ENCODE measurements around the gene NEK9.
A peak's percentile ranks its signal among the peaks of the same experiment; 100 is the strongest.
"Not testable (repeated sequence)": the region's sequence is repeated elsewhere in the genome, so short reads cannot be mapped to it uniquely, and the experiment has no call there.

Gene NEK9

GRCh38 chr14:75098682-75099081, 28.2 kb downstream of the NEK9 start:
- no peak for DNase-seq

GRCh38 chr14:75098212-75098611, 28.6 kb downstream of the NEK9 start:
- DNase-seq, result no peak

- no peak for DNase-seq
Measured at GRCh38 chr14:75096959-75097358, 29.9 kb downstream of the NEK9 start.

DNA sequence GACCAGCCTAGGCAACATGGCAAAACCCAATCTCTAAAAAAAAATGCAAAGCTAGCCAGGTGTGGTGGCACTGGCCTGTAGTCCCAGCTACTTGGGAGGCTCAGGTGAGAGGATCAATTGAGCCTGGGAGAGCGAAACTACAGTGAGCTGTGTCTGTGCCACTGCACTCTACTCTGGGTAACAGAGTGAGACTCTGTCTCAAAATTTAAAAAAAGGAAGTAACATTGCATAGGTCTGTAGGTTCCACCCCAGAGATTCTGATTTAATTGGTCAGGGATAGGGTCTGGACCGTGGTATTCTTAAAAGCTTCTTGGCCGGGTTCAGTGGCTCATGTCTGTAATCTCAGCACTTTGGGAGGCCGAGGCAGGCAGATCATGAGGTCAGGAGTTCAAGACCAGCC, 31.2 kb downstream of the NEK9 start:
- no peak for DNase-seq

GRCh38 chr14:75094896-75095295, 32.0 kb downstream of the NEK9 start:
- DNase-seq, result no peak

DNA sequence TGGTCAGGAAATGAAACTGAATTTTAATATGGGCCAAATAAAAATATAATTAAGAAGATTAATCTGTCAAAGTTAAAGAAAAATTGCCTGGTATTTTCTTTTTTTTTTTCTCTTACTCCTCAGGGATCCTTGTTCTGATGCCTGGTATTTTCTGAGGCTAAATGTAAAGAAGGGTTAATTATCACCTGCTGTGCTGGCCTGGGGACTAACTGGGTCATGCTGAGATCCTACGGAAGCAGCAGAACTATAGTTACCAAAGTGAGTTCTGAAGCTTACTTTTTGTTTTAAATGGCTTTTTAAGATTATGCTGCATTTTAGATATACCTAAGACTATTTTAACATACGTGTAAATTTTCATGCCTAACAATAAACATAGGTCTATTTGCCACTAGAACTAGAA, 34.1 kb downstream of the NEK9 start:
- DNase-seq, result no peak

DNA sequence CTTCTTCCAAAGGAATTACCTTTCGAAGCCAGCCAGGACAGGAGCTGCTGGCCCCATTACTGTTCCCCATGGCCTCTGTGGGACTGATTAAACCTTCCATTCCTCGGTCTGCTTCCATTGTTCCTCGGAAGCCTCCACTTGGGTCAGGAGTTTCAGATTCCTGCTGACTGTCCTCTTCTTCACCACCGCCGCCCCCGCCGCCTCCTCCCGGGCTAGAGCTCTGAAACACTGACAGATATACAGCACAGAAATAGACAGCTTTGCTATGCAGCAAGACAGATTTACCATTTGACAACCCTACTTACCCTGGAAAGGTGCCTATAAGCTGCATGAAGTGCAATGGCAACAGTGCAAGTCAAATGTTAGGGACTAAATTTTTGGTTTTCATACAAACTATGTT, 35.6 kb downstream of the NEK9 start:
- no peak for DNase-seq

DNA sequence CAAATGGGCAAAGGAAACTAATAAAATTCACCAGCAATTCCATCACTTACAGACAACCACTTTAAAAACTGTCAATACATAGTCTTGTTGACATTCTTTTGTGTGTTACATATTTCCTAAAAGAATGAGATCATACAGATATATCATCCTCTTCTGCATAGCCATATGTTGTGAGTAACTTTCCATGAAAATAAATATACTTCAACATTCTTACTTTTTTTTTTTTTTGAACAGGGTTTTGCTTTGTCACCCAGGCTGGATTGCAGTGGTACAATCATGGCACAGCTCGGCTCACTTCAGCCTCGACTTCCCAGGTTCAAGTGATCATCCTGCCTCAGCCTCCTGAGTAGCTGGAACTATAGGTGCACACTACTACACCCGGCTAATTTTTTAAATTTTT, 36.5 kb downstream of the NEK9 start:
- DNase-seq, result no peak

GRCh38 chr14:75088566-75089373, 38.1 kb downstream of the NEK9 start:
- DNase-seq, result peak; percentile 42

DNA sequence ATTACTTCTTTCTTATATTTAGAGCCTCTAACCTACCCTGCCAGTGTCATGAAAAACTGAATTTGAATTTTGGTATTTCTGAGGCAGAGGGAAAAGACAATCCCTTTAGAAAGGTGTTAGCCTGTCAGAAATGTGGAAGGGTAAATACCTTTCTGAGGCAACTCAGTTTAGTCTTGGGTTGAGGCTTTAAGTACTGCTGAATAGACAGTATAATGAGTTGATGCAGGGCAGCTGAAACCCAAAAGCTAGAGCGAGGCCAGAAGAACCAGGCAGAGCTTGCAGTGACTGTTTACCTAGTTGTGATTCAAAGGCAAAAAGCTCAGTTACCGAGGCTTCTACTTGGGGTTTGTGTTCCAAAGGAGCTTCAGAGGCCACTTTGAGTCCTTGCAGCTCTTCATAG, 38.7 kb downstream of the NEK9 start:
- DNase-seq, result no peak

- no peak for DNase-seq
Measured at GRCh38 chr14:75084513-75084912, 42.3 kb downstream of the NEK9 start.

DNA sequence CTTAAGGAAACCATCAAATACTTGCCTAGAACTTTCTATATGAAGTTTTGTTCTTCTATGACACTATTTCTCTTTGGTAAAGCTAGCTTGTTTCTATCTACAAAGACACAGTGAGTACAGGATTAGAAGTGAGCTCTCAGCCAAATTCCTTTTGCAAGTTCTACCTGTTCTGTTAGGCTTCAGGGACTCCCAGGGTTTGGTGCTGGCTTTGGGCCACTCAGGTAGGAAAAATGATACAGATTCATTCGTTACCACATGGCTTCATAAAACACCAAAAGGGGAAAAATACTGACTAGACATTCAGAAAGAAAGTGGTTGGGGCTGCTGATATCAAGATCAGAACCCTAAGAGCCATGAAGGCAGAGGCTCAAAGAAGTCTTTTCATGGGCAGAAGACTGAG, 43.6 kb downstream of the NEK9 start:
- no peak for DNase-seq

DNA sequence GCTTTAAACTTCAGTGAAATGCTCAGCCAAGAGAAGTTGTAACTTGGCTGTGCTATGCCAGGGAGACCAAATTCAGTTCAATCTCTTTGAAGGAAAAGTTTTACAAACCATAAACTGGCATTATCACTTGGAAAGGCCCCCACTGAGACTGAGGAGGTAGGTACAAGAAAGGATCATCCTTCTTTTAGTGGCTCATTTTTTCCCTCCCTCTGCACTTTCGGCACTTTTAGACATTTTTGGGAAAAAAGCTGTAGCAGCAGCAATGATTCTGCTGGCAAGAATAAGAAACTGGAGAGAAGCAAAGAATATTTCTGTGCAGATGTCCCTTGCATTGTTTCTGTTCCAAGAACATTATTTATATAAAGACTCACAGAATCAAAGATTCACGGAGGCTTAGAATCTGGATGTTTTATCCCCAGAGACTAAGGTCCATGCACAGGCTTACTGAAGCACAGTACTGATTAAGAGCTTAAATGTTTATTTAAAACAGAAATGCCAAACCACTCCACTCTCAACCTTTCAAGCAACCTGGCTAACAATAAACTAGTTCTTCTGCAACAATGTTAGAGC, 45.1 kb downstream of the NEK9 start:
- DNase-seq, result no peak

GRCh38 chr14:75079521-75079920, 47.3 kb downstream of the NEK9 start:
- DNase-seq, result no peak

GRCh38 chr14:75077794-75078193, 49.1 kb downstream of the NEK9 start:
- DNase-seq, result no peak

- DNase-seq, result no peak
Measured at GRCh38 chr14:75070383-75070782, 56.5 kb downstream of the NEK9 start.

DNA sequence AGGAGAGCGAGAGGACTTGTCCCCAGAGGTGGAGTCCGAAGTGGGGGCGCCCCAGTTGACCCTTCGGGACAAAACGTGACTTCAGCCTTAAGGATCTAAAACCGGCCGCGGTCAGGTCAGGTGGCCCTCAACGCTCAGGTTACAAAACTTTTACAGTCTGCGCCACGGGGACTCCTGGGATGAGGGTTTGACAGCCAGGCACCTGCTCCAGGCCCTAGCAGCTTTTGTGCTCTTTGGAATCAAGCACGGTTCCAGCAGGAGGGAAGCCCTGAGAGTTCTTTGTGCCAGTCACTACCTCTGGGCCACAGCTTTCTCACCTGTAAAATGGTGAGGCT, 57.1 kb downstream of the NEK9 start:
- DNase-seq, result no peak

- DNase-seq, result peak; percentile 87
Measured at GRCh38 chr14:75069121-75069810, 57.6 kb downstream of the NEK9 start, which contains the start of gene ZC2HC1C. Gene ZC2HC1C, plus strand, starts transcription at chr14:75069641. Its CDS starts 933 bp downstream, at chr14:75070574.

GRCh38 chr14:75068294-75069120, 58.3 kb downstream of the NEK9 start:
- DNase-seq, result no peak

DNA sequence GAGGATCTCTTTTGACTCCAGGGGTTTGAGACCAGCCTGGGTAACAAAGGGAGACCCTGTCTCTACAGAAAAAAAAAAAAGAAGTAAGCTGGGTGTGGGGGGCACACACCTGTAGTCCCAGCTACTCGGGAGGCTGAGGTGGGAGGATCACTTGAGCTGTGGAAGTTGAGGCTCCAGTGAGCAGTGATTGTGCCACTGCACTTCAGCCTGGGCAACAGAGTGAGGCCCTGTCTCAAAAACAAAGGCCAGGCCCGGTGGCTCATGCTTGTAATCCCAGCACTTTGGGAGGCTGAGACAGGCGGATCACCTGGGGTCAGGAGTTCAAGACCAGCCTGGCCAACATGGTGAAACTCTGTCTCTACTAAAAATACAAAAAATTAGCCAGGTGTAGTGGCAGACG, 59.1 kb downstream of the NEK9 start:
- not testable (repeated sequence) for DNase-seq

DNA sequence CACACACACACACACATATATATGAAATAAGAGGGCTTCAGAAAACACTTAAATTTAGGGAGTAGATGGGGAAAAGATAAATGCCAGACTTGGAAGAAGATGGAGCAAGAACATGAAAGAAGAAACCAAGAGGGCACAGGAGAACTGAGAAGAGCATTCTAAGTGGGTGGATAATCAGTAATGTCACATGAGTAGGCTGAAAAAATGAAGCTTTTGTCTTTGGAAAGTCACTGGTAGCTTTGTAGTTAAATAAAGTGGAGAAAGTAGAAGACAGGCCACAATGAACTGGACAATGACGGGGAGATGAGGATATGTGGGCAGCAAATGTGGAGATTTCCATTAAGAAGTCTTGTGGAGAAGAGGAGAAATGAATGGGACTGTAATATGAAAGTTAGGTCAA, 59.6 kb downstream of the NEK9 start:
- no peak for DNase-seq

- no peak for DNase-seq
Measured at GRCh38 chr14:75066691-75067090, 60.2 kb downstream of the NEK9 start.

- DNase-seq, result no peak
Measured at GRCh38 chr14:75064205-75064567, 62.7 kb downstream of the NEK9 start.

Data from stimulated activated CD4-positive, alpha-beta T cell treated with anti-CD3 and anti-CD28 coated beads, Interleukin-15, amount 100 ng/mL, for 24 hours (primary cell).